LNCaP clone FGC (cell line): Measurements from ENCODE around the gene TRPC1.
"Not testable (repeated sequence)": the region's sequence is repeated elsewhere in the genome, so short reads cannot be mapped to it uniquely, and the experiment has no call there.

Experiments
- DNase-seq: peaks from one replicate; pipeline ENCODE4 v3.0.0-alpha.2; 2011; ENCODE audit warnings: low read depth
- H3K4me3 ChIP-seq: 2 replicates; pipeline ENCODE4 v1.5.1; 2011; ENCODE audit warnings: mild to moderate bottlenecking, low read depth, low read length, control low read depth
- TF ChIP-seq, protein P1 (sequence below): IDR thresholded peaks from 2 replicates; pipeline ENCODE4 v1.5.1; 2012; ENCODE audit warnings: mild to moderate bottlenecking; ENCODE audit not compliant: control insufficient read depth, insufficient read depth; ENCODE audit errors: extremely low read depth

Gene TRPC1

DNA sequence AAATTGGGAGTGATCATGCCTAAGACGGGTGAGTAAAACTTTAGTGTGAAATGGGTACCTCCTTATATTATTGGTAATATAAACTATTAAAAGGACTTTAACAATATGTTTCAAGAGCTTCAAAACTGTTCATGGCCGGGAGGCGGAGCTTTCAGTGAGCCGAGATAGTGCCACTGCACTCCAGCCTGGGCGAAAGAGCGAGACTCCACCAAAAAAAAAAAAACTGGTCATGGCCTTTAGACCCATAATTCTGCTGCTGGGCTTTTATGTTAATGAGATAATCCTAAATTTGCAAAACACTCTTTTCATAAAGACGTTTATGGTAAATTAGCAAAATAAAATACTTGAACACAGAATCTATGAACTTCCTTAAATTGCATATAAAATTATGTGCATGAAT is 22.8 kb downstream of the TRPC1 start:
- TF ChIP-seq, protein P1, sequence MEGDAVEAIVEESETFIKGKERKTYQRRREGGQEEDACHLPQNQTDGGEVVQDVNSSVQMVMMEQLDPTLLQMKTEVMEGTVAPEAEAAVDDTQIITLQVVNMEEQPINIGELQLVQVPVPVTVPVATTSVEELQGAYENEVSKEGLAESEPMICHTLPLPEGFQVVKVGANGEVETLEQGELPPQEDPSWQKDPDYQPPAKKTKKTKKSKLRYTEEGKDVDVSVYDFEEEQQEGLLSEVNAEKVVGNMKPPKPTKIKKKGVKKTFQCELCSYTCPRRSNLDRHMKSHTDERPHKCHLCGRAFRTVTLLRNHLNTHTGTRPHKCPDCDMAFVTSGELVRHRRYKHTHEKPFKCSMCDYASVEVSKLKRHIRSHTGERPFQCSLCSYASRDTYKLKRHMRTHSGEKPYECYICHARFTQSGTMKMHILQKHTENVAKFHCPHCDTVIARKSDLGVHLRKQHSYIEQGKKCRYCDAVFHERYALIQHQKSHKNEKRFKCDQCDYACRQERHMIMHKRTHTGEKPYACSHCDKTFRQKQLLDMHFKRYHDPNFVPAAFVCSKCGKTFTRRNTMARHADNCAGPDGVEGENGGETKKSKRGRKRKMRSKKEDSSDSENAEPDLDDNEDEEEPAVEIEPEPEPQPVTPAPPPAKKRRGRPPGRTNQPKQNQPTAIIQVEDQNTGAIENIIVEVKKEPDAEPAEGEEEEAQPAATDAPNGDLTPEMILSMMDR, result no peak
- no peak for DNase-seq
- no peak overlapping the region for H3K4me3 ChIP-seq

DNA sequence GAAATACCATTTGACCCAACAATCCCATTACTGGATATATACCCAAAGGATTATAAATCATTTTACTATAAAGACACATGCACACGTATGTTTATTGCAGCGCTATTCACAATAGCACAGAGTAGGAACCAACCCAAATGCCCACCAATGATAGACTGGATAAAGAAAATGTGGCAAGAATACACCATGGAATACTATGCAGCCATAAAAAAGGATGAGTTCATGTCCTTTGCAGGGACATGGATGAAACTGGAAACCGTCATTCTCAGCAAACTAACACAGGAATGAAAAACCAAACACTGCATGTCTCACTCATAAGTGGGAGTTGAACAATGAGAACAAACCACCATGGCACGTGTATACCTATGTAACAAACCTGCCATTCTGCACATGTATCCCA is 26.7 kb downstream of the TRPC1 start:
- H3K4me3 ChIP-seq, DNase-seq: not testable (repeated sequence)

DNA sequence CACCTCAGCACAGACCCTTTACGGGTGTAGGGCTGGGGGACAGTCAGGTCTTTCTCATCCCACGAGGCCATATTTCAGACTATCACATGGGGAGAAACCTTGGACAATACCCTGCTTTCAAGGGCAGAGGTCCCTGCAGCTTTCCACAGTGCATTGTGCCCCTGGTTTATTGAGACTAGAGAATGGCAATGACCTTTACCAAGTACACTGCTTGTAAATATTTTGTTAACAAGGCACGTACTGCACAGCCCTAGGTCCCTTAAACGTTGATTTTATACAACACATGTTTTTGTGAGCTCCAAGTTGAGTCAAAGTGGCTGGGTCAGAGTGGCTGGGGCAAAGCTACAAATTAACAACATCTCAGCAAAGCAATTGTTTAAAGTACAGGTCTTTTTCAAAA is 28.8 kb downstream of the TRPC1 start:
- H3K4me3 ChIP-seq, DNase-seq: not testable (repeated sequence)

DNA sequence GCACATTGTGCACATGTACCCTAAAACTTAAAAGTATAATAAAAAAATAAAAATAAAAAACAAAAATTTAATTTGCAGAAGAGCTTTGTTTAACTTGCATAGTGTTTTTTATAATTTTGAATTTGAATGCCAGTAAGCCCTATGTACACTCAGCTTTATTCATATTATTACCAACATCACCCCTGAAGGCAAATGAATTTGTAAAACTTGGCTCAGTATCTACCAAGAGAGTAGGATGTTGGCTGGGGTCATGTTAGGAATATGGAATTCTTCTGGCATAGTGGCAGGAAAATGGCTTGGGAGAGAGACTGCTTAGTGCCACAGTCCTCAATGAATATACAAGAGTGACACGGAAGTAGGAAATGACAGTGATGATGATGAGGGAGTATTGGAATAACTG is 30.7 kb downstream of the TRPC1 start:
- no peak overlapping the region for H3K4me3 ChIP-seq
- TF ChIP-seq, protein P1, result no peak
- DNase-seq, result no peak

DNA sequence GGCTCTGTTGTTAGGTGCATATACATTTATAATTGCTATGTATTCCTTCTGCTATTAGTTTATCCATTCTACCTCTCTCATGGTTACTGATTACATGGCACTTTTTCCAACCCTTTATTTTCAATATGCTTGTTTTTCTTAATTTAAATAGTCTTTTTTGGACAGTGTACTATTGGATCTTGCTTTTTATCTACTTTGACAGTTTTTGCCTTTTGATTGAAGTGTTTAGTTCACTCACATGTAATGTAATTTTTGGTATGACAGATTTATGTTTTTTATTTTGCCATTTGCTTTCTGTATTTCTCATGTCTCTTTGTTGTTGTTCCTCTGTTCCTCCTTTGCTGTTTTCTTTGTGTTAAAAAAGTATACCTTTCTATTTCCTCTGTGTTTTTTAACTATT is 44.5 kb downstream of the TRPC1 start:
- TF ChIP-seq, protein P1, result no peak

DNA sequence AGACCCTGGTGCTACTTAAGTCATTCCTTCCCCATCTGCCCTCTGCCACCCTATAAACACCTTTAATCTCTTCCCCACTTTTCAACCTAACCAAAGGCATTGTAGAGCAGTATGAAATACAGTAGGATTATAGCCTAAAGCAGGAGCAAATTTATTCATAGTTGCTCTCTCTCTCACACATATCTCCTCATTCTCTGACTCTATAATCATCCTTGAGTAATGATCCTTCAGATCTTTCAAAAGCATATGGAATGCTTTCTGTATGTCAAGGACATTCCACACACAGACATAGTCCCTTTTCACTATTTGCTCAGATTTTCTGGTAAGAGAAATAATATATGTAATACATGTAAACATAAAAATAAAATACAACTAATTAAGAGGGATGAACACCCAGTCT is 54.1 kb downstream of the TRPC1 start:
- H3K4me3 ChIP-seq, result no peak overlapping the region

More for the DNA sequence above, 44.5 kb downstream of the TRPC1 start:
- DNase-seq, result no peak
- no peak overlapping the region for H3K4me3 ChIP-seq

DNA sequence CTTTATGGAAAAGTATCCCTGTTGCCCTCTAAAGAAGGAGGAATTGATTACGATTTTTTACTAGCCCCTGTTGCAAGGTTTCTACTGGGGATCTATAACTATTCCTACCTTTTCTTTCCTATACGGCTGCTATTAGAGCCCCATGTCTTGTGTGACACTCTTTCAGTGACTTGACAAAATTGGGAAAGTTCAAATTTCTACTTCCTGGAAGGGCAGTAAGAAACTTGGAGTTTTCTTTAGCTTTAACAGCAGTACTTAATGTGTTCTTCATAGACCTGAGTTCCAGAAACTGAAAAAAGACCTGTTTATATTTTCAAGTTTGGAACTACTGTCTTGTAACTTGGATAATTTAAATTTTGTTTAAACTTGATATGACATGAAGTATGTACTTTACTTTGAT is 54.7 kb downstream of the TRPC1 start:
- DNase-seq, result no peak
- no peak overlapping the region for H3K4me3 ChIP-seq
- TF ChIP-seq, protein P1, result no peak

More for the DNA sequence above, 54.1 kb downstream of the TRPC1 start:
- DNase-seq, result no peak
- TF ChIP-seq, protein P1, result no peak

DNA sequence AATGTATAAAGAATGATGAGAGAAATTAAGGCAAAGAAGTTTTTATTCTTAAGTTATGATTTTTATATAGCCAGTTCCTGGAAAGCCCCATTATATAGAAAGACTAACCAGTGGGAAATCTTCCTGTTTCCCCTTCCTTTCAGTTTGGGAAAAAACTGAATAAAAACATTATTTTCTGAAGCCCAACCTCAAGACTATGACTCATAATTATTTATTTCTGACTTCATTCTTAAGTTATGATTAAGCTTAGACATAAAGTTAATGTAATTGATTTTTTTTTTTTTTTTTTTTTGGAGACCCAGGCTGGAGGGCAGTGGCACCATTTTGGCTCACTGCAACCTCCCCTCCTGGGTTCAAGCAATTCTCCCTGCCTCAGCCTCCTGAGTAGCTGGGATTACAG is 55.8 kb downstream of the TRPC1 start:
- no peak for DNase-seq
- H3K4me3 ChIP-seq, result no peak overlapping the region
- TF ChIP-seq, protein P1, result no peak
